Parathyroid adenoma (tissue), 2 donors: Measurements from ENCODE around the gene ACOT12.

Source experiments
- H2AFZ ChIP-seq: fragments of 300-600 bp; sonication (generic); one replicate; pipeline ENCODE4 v1.7.0; 2017; ENCODE audit warnings: antibody characterized with exemption, mild to moderate bottlenecking
- H3K27ac ChIP-seq: fragments of 300-600 bp; sonication (generic); one replicate; pipeline ENCODE4 v1.7.0; 2017
- H3K27me3 ChIP-seq: fragments of 300-600 bp; sonication (generic); one replicate; pipeline ENCODE4 v1.7.0; 2017; ENCODE audit warnings: low read length; ENCODE audit not compliant: control insufficient read depth, insufficient read depth
- H3K36me3 ChIP-seq: fragments of 300-600 bp; sonication (generic); one replicate; pipeline ENCODE4 v1.7.0; 2017; ENCODE audit warnings: low read length; ENCODE audit not compliant: control insufficient read depth, insufficient read depth
- H3K4me1 ChIP-seq: fragments of 300-600 bp; sonication (generic); one replicate; pipeline ENCODE4 v1.7.0; 2017; ENCODE audit warnings: control low read depth
- H3K4me2 ChIP-seq: fragments of 300-600 bp; sonication (generic); one replicate; pipeline ENCODE4 v1.7.0; 2017; ENCODE audit warnings: low read length
- H3K4me3 ChIP-seq: fragments of 300-600 bp; sonication (generic); one replicate; pipeline ENCODE4 v1.7.0; 2017; ENCODE audit warnings: low read depth, low read length
- H3K79me2 ChIP-seq: fragments of 300-600 bp; sonication (generic); one replicate; pipeline ENCODE4 v1.7.0; 2017; ENCODE audit warnings: control low read depth
- H3K9ac ChIP-seq: fragments of 300-600 bp; sonication (generic); one replicate; pipeline ENCODE4 v1.7.0; 2017; ENCODE audit warnings: mild to moderate bottlenecking
- H3K9me3 ChIP-seq: fragments of 300-600 bp; sonication (generic); one replicate; pipeline ENCODE4 v1.7.0; 2017; ENCODE audit warnings: low read length; ENCODE audit not compliant: control insufficient read depth
- TF ChIP-seq, protein P1 (sequence below): fragments of 300-600 bp; sonication (generic); IDR thresholded peaks from one replicate; pipeline ENCODE4 v1.7.0; 2017; ENCODE audit warnings: antibody characterized with exemption, mild to moderate bottlenecking
- donor health status: primary hyperparathyroidism.

Gene ACOT12

DNA sequence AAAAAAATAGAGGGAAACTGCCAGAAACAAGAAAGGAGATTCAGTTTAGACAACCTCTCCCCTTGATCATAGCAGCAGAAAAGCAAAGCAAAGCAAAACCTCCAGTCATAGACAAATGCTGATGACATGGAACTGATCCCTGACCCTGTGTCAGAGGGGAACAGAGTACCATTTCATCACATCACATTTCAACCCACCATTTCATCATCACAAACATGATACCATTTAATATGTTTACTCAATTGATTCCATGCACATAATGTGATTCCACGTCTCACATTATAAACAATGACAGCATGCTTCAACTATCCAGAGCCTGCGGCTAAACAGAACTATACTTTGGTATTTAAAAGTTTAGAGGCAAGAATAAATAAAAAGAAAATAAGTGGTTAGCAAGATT is 28.7 kb upstream of the ACOT12 start:
- Histone ChIP-seq H3K27ac (no peak overlapping the region), H3K9ac (no peak overlapping the region), H3K4me2 (no peak overlapping the region), H3K4me3 (no peak overlapping the region), H3K27me3 (no peaks in the 10 kb centered on the region), H3K79me2 (no peaks in the 10 kb centered on the region), H2AFZ (no peak overlapping the region), H3K4me1 (peaks cover 4% of the 10 kb centered on the region), H3K36me3 (no peaks in the 10 kb centered on the region), H3K9me3 (no peaks in the 10 kb centered on the region)
- TF ChIP-seq, protein P1, sequence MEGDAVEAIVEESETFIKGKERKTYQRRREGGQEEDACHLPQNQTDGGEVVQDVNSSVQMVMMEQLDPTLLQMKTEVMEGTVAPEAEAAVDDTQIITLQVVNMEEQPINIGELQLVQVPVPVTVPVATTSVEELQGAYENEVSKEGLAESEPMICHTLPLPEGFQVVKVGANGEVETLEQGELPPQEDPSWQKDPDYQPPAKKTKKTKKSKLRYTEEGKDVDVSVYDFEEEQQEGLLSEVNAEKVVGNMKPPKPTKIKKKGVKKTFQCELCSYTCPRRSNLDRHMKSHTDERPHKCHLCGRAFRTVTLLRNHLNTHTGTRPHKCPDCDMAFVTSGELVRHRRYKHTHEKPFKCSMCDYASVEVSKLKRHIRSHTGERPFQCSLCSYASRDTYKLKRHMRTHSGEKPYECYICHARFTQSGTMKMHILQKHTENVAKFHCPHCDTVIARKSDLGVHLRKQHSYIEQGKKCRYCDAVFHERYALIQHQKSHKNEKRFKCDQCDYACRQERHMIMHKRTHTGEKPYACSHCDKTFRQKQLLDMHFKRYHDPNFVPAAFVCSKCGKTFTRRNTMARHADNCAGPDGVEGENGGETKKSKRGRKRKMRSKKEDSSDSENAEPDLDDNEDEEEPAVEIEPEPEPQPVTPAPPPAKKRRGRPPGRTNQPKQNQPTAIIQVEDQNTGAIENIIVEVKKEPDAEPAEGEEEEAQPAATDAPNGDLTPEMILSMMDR = no peak

DNA sequence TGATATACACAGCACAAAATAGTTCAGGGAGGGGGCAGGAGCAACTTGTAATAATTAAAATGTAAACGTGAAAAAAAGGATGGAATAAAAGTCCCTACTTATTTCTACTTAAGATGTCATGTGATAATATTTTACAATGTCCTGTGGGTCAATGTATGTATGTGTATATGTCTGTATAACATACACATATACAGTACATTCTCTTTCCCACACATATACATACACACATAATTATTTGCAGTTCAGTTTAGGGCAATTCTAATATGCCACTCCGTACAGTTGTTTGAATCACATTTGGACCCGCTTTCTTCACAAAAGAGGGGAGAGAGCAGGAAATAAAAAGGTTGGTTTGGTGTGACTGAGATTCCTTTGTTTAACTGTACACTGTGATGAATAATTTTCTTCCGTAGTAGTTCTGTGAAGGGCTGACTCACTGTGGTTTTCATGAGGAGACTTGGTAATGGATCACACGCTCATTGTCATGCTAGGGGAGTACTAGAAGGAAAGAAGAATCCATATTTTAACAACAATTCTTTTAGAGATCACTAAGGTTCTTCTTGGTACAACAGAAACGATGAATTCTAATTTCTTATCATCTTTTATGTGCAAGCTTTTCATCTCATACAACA is 26.2 kb upstream of the ACOT12 start:
- no peaks in the 10 kb centered on the region for H3K9me3 ChIP-seq
- H2AFZ ChIP-seq = no peak overlapping the region
- no peak overlapping the region for H3K27ac ChIP-seq
- TF ChIP-seq, protein P1 = no peak
- no peaks in the 10 kb centered on the region for H3K27me3 ChIP-seq
- no peak overlapping the region for H3K4me3 ChIP-seq
- H3K36me3 ChIP-seq = no peaks in the 10 kb centered on the region
- H3K4me2 ChIP-seq = no peak overlapping the region
- H3K79me2 ChIP-seq = no peaks in the 10 kb centered on the region
- no peaks in the 10 kb centered on the region for H3K4me1 ChIP-seq
- no peak overlapping the region for H3K9ac ChIP-seq

DNA sequence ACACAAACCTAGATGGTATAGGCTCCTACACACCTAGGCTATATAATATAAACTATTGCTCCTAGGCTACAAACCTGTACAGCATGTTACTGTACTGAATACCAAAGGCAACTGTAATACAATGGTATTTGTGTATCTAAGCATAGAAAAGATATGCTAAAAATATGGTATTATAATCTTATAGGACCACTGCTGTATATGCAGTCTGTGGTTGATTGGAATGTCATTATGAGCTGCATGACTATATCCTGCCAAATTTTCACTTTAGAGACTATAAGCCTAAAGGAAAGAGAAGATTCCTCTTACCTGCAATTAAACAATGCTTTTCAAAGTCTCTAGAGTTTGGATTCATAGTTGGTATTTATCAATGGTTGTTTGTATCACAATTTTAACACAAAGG is 24.7 kb upstream of the ACOT12 start:
- Histone ChIP-seq H3K27ac (no peak overlapping the region), H2AFZ (no peak overlapping the region), H3K9ac (no peak overlapping the region), H3K4me1 (no peaks in the 10 kb centered on the region), H3K4me2 (no peak overlapping the region), H3K36me3 (no peaks in the 10 kb centered on the region), H3K4me3 (no peak overlapping the region), H3K79me2 (no peaks in the 10 kb centered on the region), H3K27me3 (no peaks in the 10 kb centered on the region), H3K9me3 (no peaks in the 10 kb centered on the region)
- TF ChIP-seq, protein P1 = no peak

DNA sequence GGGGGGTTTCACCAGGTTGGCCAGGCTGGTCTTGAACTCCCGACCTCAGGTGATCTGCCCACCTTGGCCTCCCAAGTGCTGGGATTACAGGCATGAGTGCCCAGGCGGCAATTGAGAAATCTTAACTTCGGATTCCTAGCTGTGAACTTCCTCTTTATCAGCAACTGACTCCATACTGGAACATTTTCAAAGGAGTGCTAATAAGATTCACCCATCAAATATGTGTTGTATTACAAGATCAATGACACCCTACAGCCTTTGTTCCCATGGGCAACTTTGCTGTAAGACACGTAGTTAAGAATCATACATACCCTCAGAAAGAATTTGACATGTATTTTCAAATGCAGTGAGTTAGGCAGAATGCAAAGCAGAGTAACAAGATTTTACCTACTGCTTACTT is 23.1 kb upstream of the ACOT12 start:
- no peak overlapping the region for H3K4me3 ChIP-seq
- H3K9me3 ChIP-seq = no peaks in the 10 kb centered on the region
- H3K4me2 ChIP-seq = no peak overlapping the region
- TF ChIP-seq, protein P1 = no peak
- no peaks in the 10 kb centered on the region for H3K79me2 ChIP-seq
- no peak overlapping the region for H3K27ac ChIP-seq
- H3K9ac ChIP-seq = no peak overlapping the region
- no peaks in the 10 kb centered on the region for H3K27me3 ChIP-seq
- H2AFZ ChIP-seq = no peak overlapping the region
- H3K4me1 ChIP-seq = no peaks in the 10 kb centered on the region
- H3K36me3 ChIP-seq = no peaks in the 10 kb centered on the region

DNA sequence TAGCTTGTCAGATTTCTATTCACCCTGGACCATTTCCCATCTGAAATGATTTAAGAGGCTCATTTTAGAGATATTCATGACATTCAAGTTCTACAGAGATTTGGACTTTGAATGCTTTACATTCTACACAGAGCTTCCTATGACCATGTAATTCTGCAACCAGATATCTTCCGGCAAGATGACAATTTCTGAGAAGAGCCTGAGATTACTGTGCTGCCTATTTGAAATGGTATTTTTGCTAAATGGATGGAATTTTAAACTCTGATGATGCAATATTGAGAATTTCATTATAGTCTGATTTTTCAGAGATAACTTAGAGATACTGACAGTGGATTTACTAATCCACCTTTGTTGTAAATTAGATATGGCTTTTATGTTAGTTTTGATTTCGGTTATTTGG is 16.0 kb upstream of the ACOT12 start:
- peaks cover 7% of the 10 kb centered on the region for H3K4me1 ChIP-seq
- H3K4me3 ChIP-seq = no peak overlapping the region
- no peaks in the 10 kb centered on the region for H3K36me3 ChIP-seq
- no peak overlapping the region for H3K9ac ChIP-seq
- no peak overlapping the region for H2AFZ ChIP-seq
- H3K4me2 ChIP-seq = no peak overlapping the region
- no peak overlapping the region for H3K27ac ChIP-seq
- no peaks in the 10 kb centered on the region for H3K9me3 ChIP-seq
- TF ChIP-seq, protein P1 = no peak
- H3K27me3 ChIP-seq = no peaks in the 10 kb centered on the region
- H3K79me2 ChIP-seq = no peaks in the 10 kb centered on the region
